HG02798 (cell line): Measurements from ENCODE around the gene C10orf143.
"Not testable (repeated sequence)": the region's sequence is repeated elsewhere in the genome, so short reads cannot be mapped to it uniquely, and the experiment has no call there.

Experiments used
- ATAC-seq: cut with Tn5 transposase; IDR thresholded peaks from one replicate; pipeline ENCODE4 v1.9.1; 2021; ENCODE audit warnings: mild to moderate bottlenecking; ENCODE audit not compliant: unreplicated experiment, poor library complexity

C10orf143 gene

DNA sequence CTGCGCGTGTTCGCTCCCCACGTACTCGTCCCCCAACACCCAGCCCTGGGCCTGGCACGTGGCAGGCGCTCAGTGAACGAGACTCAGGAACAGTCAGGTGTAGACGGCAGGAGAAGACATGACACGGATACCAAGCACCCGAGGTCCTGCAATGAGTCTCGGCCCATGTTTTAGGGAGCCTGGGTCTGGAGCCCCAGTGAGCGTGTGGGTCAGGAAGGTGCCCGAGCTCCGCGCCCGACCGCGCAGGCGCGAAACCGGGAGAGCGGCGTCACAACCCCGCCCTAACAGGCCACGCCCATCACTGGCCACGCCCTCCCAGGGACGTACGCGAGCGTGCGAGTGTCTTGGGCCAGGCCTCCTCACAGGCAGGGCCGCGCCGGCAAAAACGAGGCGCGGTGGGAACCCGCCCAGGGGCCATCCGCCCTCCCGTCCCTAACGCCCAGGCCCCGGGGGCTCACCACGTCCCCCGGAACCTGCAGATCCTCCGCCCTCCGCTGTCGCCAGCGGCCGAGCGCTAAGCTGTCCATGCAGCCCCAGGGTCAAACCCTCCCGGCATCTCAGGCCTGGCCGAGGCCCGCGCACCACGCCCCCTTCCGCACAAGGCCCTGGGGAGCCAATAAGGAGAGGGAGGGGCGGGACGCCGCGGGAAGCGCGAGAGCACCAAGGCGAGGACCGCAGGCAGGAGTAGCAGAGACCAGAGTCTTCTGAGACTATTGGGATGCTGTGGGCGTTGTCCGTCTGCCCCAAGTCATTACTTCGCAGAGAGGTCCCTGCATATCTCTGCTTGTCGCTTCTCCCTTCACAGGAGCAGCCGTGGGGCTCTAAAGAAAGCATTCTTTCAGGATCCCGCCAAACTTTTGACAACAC, at the start of gene C10orf143:
TSS of gene C10orf143 (minus strand) at position 585 of the 867 bp plus-strand sequence. CDS start at position 527, 58 bp downstream.
- ATAC-seq: peak; percentile 85

GRCh38 chr10:130159192-130159794, 48.7 kb upstream of the C10orf143 start:
- ATAC-seq: no peak

DNA sequence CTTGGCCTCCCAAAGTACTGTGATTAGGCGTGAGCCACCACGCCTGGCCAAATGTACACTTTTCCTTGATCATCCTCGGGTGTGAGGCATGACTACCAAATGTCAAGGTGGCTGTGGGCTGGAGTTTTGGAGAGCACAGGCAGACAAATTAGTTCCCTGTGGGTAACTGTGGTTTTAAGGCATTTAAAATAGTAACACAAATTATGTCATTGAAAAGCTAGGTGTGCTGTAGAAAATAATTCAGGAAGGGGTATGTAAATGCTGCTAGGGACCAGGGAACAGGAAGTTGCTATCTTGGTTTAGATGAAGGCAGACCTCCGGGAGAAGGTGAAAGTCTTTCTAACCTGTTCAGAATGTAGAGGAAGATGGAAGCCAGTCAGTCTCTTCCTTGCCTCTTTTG, 35.4 kb upstream of the C10orf143 start:
- ATAC-seq: no peak

DNA sequence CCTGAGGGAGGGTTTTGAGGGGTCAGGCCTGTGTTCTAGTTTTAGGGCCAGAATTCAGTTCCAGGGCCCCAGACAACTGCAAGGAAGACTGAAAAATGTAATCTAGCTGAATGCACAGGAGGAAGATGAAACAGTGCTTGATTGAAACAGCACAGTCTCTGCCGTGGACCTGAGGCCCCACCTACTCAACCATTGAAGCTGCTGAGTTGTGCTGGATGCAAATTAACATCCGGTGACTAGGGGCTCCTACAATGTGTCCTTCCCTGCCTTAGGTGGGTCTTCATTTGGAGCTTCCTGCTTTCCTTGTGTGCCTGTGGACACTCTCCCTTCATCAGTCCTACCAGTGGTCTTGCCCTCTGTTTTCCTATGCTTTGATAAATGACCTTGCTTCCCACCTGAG, 31.2 kb upstream of the C10orf143 start:
- peak; percentile 82 for ATAC-seq

GRCh38 chr10:130141460-130141859, 30.8 kb upstream of the C10orf143 start:
- ATAC-seq: peak; percentile 25

DNA sequence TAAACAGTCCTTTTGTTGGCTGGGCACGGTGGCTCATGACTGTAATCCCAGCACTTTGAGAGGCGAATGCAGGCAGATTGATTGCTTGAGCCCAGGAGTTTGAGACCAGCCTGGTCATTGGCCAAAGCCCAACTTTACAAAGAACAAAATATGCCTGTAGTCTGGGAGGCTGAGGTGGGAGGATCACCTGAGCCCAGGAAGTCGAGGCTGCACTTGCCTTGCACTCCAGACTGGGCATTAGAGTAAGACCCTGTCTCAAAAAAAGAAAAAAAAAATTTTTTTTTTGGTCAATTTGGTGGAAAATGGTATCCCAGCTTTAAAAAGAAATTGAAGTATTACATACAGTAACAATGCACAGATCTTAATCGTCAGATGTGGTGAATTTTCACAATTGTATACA, 30.4 kb upstream of the C10orf143 start:
- no peak for ATAC-seq

DNA sequence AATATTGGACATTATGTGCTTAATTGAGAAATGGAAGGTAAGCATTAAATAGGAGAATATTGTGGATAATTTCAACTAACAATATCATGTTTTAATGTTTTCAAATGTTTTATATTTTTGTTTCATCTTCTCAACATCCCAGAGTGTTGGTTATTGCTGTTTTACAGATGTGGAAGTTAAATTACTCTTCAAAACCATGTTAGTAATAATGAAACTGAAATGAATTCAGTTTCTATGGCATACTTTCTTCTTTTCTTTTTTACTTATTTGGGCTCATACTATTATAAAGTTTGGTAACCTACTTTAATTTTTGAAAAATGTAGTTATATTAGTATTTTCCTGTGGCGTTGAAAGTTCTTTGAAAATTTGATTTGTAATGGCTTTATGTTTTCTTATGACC, 29.8 kb upstream of the C10orf143 start:
- ATAC-seq: no peak

DNA sequence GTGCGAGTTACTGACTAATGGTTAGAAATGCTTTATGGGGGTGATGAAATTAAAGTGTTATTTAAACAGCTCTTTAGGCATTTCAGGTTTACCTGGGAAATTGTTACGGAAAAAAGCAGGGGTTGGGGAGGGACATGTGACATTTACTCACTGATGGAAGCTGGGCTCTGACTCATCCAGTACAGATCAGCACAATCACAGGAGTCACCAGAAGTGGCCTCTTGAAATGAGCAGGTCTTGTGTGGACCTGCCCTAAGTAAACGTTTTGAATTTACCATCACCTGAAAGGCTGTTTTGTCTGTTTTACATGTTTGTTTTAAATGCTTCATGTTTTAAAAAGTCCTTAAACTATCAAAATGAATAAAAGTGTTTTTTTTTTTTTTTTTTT, 27.8 kb upstream of the C10orf143 start:
- no peak for ATAC-seq

DNA sequence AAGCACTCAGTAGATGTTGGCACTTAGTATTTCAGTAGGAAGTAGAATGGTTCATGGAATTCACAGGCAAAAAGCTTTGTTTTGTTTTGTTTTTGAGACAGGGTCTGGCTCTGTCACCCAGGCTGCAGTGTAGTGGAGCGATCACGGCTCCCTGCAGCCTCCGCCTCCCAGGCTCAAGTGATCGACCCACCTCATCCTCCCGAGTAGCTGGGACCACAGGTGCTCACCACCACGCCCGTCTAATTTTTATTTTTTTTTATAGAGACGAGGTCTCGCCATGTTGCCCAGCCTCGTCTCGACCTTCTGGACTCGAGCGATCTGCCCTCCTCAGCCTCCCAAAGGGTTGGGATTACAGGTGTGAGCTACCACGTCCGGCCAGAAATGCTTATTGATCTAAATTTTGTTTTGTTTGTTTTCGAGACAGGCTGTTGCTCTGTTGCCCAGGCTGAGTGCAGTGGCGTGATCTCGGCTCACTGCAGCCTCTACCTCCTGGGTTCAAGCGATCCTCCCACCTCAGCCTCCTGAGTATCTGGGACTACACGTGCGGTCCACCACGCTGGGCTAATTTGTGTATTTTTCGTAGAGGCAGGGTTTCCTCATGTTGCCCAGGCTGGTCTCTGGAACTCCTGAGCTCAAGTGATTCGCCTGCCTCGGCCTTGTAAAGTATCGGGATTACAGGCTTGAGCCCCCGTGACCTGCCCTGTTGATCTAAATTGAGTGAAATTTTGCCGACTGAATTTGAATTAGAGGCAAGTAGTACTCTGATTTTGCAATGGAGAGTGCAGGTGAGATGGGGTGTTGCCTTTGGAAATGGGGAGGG, 27.2 kb upstream of the C10orf143 start:
- no peak for ATAC-seq

GRCh38 chr10:130137090-130137448, 26.4 kb upstream of the C10orf143 start:
- no peak for ATAC-seq

- peak; percentile 89 for ATAC-seq
Measured at GRCh38 chr10:130136226-130137089, 25.8 kb upstream of the C10orf143 start, which contains the start of gene GLRX3. Gene GLRX3, plus strand, starts transcription at chr10:130136391. Its CDS starts 30 bp downstream, at chr10:130136421.

DNA sequence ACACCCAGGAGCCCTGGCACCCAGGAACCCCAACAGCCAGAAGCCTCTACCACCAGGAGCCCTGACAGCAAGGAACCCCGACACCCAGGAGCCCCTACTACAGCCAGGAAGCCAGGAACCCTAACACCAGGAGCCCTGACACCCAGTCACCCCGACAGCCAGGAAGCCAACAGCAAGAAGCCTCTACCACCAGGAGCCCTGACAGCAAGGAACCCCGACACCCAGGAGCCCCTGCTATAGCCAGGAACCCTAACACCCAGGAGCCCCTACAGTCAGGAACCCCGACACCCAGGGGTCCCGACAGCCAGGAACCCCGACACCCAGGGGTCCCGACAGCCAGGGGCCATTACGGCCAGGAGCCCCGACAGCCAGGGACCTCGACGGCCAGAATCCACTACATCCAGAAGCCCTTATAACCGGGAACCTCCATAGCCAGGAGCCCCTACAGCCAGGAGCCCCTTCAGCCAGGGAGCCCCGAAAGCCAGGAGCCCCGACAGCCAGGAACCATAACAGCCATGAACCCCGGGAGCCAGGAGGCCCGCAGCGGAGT, 25.1 kb upstream of the C10orf143 start:
- no peak for ATAC-seq

GRCh38 chr10:130128922-130129321, 18.3 kb upstream of the C10orf143 start:
- no peak for ATAC-seq

DNA sequence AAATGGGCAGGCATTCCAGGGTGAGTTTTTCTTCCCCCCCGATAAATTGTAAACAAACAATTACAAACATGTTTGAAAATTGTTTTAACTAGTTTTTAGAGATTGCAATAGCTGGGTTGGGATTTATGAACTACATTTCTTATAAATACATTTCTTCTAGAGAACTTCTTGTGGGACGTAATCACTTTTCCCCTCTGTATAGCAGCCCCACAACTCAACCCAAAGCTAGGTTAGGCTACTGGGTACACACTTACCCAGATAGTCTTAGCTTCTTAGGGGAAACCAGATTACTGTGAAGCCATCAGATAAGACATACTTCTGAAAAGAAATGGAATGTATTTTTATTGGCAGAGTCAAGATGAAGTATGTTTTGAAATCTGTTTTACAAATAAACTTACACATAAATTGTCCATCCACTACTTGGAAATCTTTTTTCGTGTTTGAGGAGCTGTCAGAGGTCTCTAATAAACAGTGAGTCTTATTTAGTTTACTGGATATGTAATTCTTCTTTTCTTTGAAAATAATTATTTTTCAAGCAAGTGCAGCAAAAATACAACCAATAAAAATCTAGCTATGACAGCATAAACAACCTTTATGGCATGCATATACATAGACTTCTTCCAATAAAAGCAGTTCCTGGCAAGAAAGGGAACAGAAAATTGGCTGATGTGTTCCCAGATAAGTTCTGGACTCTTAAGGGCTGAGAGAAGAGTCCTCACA, 17.6 kb upstream of the C10orf143 start:
- no peak for ATAC-seq

DNA sequence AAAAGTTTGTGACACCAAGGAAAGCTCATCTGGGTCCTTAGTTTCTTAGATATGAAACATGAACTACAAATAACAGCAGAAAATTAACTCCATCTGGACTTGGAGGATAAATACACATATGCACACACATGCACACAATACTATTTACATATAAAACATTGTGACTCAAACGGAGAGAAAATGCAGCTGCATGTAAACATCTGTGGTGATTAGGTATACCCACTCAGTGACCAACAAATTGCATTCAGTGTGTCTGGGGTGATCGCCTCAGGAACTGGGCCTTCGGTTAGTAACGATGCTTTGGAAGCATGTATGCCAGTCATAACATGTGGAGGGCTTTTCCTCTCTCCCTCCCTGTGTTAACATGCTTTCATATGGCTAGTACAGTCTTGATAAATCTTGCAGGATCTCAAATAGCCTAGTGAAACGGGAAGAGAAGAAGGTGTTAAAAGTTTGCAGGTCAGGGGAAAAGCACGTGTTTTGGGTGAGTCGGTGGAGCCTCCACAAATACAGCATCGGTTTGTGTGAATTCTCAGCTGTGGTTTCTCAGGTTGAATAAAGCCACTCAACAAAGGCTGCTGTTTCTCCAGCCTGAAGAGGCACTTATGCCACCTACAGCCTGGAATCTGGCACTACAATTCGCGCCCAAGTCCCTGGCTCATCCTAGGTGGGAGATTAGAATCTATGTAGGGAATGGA, 16.9 kb upstream of the C10orf143 start:
- ATAC-seq: peak; percentile 94

- no peak for ATAC-seq
Measured at GRCh38 chr10:130121486-130122079, 11.0 kb upstream of the C10orf143 start.

GRCh38 chr10:130117535-130117934, 6.9 kb upstream of the C10orf143 start:
- ATAC-seq: not testable (repeated sequence)

DNA sequence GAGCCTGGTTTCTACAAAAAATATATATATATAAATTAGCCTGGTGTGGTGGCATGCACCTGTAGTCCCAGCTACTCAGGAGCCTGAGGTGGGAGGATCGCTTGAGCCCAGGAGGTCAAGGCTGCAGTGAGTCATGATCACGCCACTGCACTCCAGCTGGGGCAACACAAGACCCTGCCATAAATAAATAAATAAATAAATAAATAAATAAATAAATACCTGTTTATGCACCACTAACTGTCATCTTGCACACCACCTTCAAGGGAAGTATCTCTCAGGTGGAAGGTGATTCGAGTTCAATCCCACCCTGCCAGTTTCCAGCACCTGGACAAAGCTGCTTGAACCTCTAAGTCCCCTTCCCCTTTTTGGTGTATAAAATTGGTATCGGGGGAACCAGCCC, 6.3 kb upstream of the C10orf143 start:
- ATAC-seq: not testable (repeated sequence)
